IMR-90 (cell line): ENCODE results near the gene GBA3. TPM values are rescaled to one million over a fixed set of nuclear protein-coding genes. Genes with fewer than 3 reads are reported as not detected.

Experiments used
- ATAC-seq: fragments of 200-7000 bp; cut with Tn5 transposase; 2 replicates; pipeline ENCODE4 v1.9.1; 2020; ENCODE audit warnings: low read depth, mild to moderate bottlenecking, moderate library complexity
- BruUV-seq: library from RNA; stranded (reverse); fragments of 400-500 nt; replicated peaks from 2 replicates; lab custom pipeline; 2021; lab: Mats Ljungman, UMichigan
- CTCF ChIA-PET: fragments of 300-600 bp; formaldehyde crosslinking; extraction: SDS; loops from one replicate; lab custom pipeline; 2021; ENCODE audit warnings: antibody characterized with exemption; lab: Yijun Ruan, JAX
- POLR2A ChIA-PET: fragments of 300-600 bp; sonication (Branson Sonifier 250); formaldehyde crosslinking; loops from one replicate; lab custom pipeline; 2022; ENCODE audit warnings: antibody characterized with exemption; ENCODE audit not compliant: unreplicated experiment; lab: Charles Lee
- DNase-seq: peaks from one replicate; pipeline ENCODE4 v3.0.0; 2013
- H2AFZ ChIP-seq: replicated peaks from 2 replicates; pipeline ENCODE3; 2013; ENCODE audit warnings: low read length, mild to moderate bottlenecking; ENCODE audit not compliant: poor library complexity
- H2AK5ac ChIP-seq: 2 replicates; pipeline ENCODE4 v1.6.1; 2013; ENCODE audit warnings: low read depth, low read length, inconsistent platforms
- H2AK9ac ChIP-seq: replicated peaks from 2 replicates; pipeline ENCODE3; 2013; ENCODE audit warnings: mild to moderate bottlenecking, low read depth, low read length, moderate library complexity; ENCODE audit not compliant: poor library complexity
- H2BK120ac ChIP-seq: 2 replicates; pipeline ENCODE4 v1.6.1; 2013; ENCODE audit warnings: low read depth, low read length, inconsistent platforms
- H2BK15ac ChIP-seq: 3 replicates; pipeline ENCODE4 v1.6.1; 2013; ENCODE audit warnings: low read depth, low read length, inconsistent platforms
- H2BK20ac ChIP-seq: 2 replicates; pipeline ENCODE4 v1.6.1; 2013; ENCODE audit warnings: low read depth, mild to moderate bottlenecking, inconsistent platforms, low read length, moderate library complexity
- H2BK5ac ChIP-seq: 2 replicates; pipeline ENCODE4 v1.6.1; 2013; ENCODE audit warnings: mild to moderate bottlenecking, low read depth, low read length, inconsistent platforms; ENCODE audit not compliant: poor library complexity, severe bottlenecking
- H3K14ac ChIP-seq: replicated peaks from 2 replicates; pipeline ENCODE4 v1.6.1; 2013; ENCODE audit warnings: low read depth, low read length, inconsistent platforms
- H3K18ac ChIP-seq: 2 replicates; pipeline ENCODE4 v1.6.1; 2013; ENCODE audit warnings: low read depth, low read length, control low read depth
- H3K23ac ChIP-seq: 2 replicates; pipeline ENCODE4 v1.6.1; 2013; ENCODE audit warnings: low read depth, low read length, inconsistent platforms
- H3K27ac ChIP-seq: 2 replicates; pipeline ENCODE4 v1.5.1; 2013; ENCODE audit warnings: mild to moderate bottlenecking, control low read depth, low read length; ENCODE audit not compliant: insufficient read depth
- H3K27me3 ChIP-seq: 2 replicates; pipeline ENCODE4 v1.6.1; 2013; ENCODE audit warnings: low read length; ENCODE audit not compliant: control insufficient read depth, insufficient read depth
- H3K36me3 ChIP-seq: 2 replicates; pipeline ENCODE4 v1.6.1; 2013; ENCODE audit warnings: low read length, mixed read lengths; ENCODE audit not compliant: control insufficient read depth, insufficient read depth
- H3K4ac ChIP-seq: 2 replicates; pipeline ENCODE4 v1.6.1; 2013; ENCODE audit warnings: low read depth, low read length, inconsistent platforms
- H3K4me1 ChIP-seq: 2 replicates; pipeline ENCODE4 v1.6.1; 2013; ENCODE audit warnings: low read length, mixed read lengths; ENCODE audit not compliant: control insufficient read depth, insufficient read depth
- H3K4me2 ChIP-seq: 2 replicates; pipeline ENCODE4 v1.6.1; 2013; ENCODE audit warnings: low read depth, mild to moderate bottlenecking, control low read depth, low read length, moderate library complexity
- H3K4me3 ChIP-seq: 2 replicates; pipeline ENCODE4 v1.5.1; 2013; ENCODE audit warnings: low read depth, mild to moderate bottlenecking, control low read depth, low read length, moderate library complexity; ENCODE audit not compliant: insufficient read depth
- H3K56ac ChIP-seq: 2 replicates; pipeline ENCODE4 v1.6.1; 2013; ENCODE audit warnings: low read length, inconsistent platforms; ENCODE audit not compliant: insufficient read depth; ENCODE audit errors: extremely low read depth
- H3K79me1 ChIP-seq, 2 experiments: 2 replicates each; pipeline ENCODE4 v1.6.1; 2013; ENCODE audit warnings: low read length in 2 of 2, inconsistent platforms in 1 of 2, low read depth in 1 of 2
- H3K9ac ChIP-seq: 2 replicates; pipeline ENCODE4 v1.6.1; 2013; ENCODE audit warnings: low read depth, low read length, control low read depth
- H3K9me1 ChIP-seq: 2 replicates; pipeline ENCODE4 v1.6.1; 2013; ENCODE audit warnings: low read length, inconsistent platforms; ENCODE audit not compliant: insufficient read depth
- H3K9me3 ChIP-seq: 2 replicates; pipeline ENCODE4 v1.6.1; 2013; ENCODE audit warnings: low read length; ENCODE audit not compliant: control insufficient read depth, insufficient read depth
- H4K20me1 ChIP-seq: 2 replicates; pipeline ENCODE4 v1.6.1; 2013; ENCODE audit warnings: low read length, inconsistent platforms; ENCODE audit not compliant: insufficient read depth
- H4K5ac ChIP-seq: 2 replicates; pipeline ENCODE4 v1.6.1; 2013; ENCODE audit warnings: mild to moderate bottlenecking, low read depth, low read length, control low read depth
- H4K8ac ChIP-seq, 2 experiments: 2 replicates each; pipeline ENCODE4 v1.6.1; 2013; ENCODE audit warnings: low read depth in 2 of 2, low read length in 2 of 2, control low read depth in 1 of 2, inconsistent platforms in 1 of 2
- H4K91ac ChIP-seq: 2 replicates; pipeline ENCODE4 v1.6.1; 2013; ENCODE audit warnings: low read depth, low read length, inconsistent platforms; ENCODE audit not compliant: insufficient read depth
- BHLHE40 ChIP-seq: fragments of 150-350 bp; IDR thresholded peaks from 2 replicates; pipeline ENCODE4 v1.6.1; 2016; ENCODE audit warnings: mild to moderate bottlenecking, low read depth, low read length
- CEBPB ChIP-seq: IDR thresholded peaks from 2 replicates; pipeline ENCODE4 v1.6.1; 2012; ENCODE audit warnings: low read depth, low read length, improper control_type of control experiment
- ELK1 ChIP-seq: fragments of 150-350 bp; IDR thresholded peaks from 2 replicates; pipeline ENCODE4 v1.6.1; 2016; ENCODE audit warnings: low read depth, mild to moderate bottlenecking, low read length, moderate library complexity, borderline replicate concordance
- FOS ChIP-seq: fragments of 150-350 bp; IDR thresholded peaks from 2 replicates; pipeline ENCODE4 v1.6.1; 2016; ENCODE audit warnings: low read depth, low read length
- MAFK ChIP-seq: IDR thresholded peaks from 2 replicates; pipeline ENCODE4 v1.6.1; 2012; ENCODE audit warnings: low read depth, low read length, improper control_type of control experiment
- MXI1 ChIP-seq: IDR thresholded peaks from 2 replicates; pipeline ENCODE4 v1.6.1; 2012; ENCODE audit warnings: low read depth, mild to moderate bottlenecking, low read length, moderate library complexity, borderline replicate concordance
- POLR2A ChIP-seq: IDR thresholded peaks from 2 replicates; pipeline ENCODE4 v1.6.1; 2012; ENCODE audit warnings: mild to moderate bottlenecking, low read depth, low read length
- RAD21 ChIP-seq: IDR thresholded peaks from 2 replicates; pipeline ENCODE4 v1.6.1; 2012; ENCODE audit warnings: low read length, improper control_type of control experiment
- RCOR1 ChIP-seq: IDR thresholded peaks from 2 replicates; pipeline ENCODE4 v1.6.1; 2012; ENCODE audit warnings: mild to moderate bottlenecking, low read length, improper control_type of control experiment; ENCODE audit not compliant: insufficient replicate concordance
- RFX5 ChIP-seq: IDR thresholded peaks from 2 replicates; pipeline ENCODE4 v1.8.0; 2012; ENCODE audit warnings: low read depth, mild to moderate bottlenecking, low read length, moderate library complexity
- SMC3 ChIP-seq: fragments of 150-350 bp; IDR thresholded peaks from 2 replicates; pipeline ENCODE4 v1.6.1; 2016; ENCODE audit warnings: low read depth, mild to moderate bottlenecking, antibody characterized with exemption, low read length, moderate library complexity
- USF2 ChIP-seq: fragments of 150-350 bp; IDR thresholded peaks from 2 replicates; pipeline ENCODE4 v1.6.1; 2017; ENCODE audit warnings: mild to moderate bottlenecking, antibody characterized with exemption, low read length, low read depth
- WGBS, 2 experiments: methylation state at CpG; one replicate each; pipeline versions ENCODE4 v1.1.5 to v1.1.7; 2013; ENCODE audit warnings: missing lambda C conversion rate in 2 of 2; ENCODE audit not compliant: insufficient read length in 1 of 2; ENCODE audit errors: extremely low coverage in 2 of 2; 5-methylcytosine and 5-hydroxymethylcytosine counted together
- dilution Hi-C: fragments of 300-500 bp; cut with HindIII; formaldehyde crosslinking; loops from one replicate; pipeline ENCODE4 v1.14.3; 2018; ENCODE audit warnings: low sequenced_read_pairs; ENCODE audit not compliant: unreplicated experiment
- in situ Hi-C: fragments of 300-500 bp; cut with MboI; formaldehyde crosslinking; loops from 3 replicates; pipeline ENCODE4 v1.14.3; 2019; ENCODE audit warnings: low sequenced_read_pairs, inconsistent platforms, mixed read lengths
- intact Hi-C: fragments of 100-400 bp; cut with micrococcal nuclease; formaldehyde crosslinking; loops from 2 replicates; pipeline ENCODE4 v1.10.0; 2022
- polyA plus RNA-seq, 3 experiments: library from polyadenylated mRNA; depleted of rRNA; stranded (reverse); fragments of >200 nt; gene quantifications; 2 replicates each; pipeline ENCODE4 v1.2.3, GENCODE V29; 2012; ENCODE audit warnings: low replicate concordance in 1 of 3
- total RNA-seq: library from RNA; depleted of rRNA; stranded (reverse); fragments of >200 nt; gene quantifications from 2 replicates; pipeline ENCODE4 v1.2.3, GENCODE V29; 2012
- TF ChIP-seq, protein P1 (sequence below): conservative IDR thresholded peaks from 2 replicates; pipeline ENCODE4 v1.5.1; 2012; ENCODE audit warnings: mild to moderate bottlenecking, low read depth, low read length, improper control_type of control experiment

GBA3 gene
- total and polyA plus RNA-seq, 2 of the 4 experiments (the other 2 are of a cell fraction): not detected

DNA sequence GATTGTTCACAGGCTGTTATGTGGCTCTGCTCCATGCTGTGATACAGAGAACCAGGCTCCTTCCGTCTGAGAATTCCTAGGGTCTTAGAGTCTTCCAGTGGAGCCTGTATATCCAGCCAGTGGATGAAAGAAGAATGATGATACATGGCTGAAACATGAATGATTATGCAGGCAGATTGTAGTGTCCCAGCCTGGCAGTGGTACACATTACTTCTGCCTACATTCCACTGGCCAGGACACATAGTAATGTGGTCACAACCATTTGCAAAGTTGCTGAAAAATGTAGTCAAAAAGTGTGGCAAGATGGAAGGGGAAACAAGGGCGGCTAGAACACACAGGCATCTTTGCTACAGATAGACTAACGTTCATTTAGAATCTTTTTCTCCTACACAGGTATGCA, 4.5 kb upstream of the GBA3 start:
- Histone ChIP-seq H3K9me3 (no peaks in the 10 kb centered on the region), H3K9ac (no peak overlapping the region), H2BK5ac (no peak overlapping the region), H3K14ac (no peak overlapping the region), H3K18ac (no peak overlapping the region), H2AK9ac (no peak overlapping the region), H3K79me1 (no peaks in the 10 kb centered on the region), H2AFZ (no peak overlapping the region), H3K4me3 (no peak overlapping the region), H2BK120ac (no peak overlapping the region), H2AK5ac (no peak overlapping the region), H3K23ac (no peak overlapping the region), H4K5ac (no peak overlapping the region), H2BK20ac (no peak overlapping the region), H3K27ac (no peak overlapping the region), H4K91ac (no peak overlapping the region), H4K8ac (no peak overlapping the region), H3K4me2 (no peak overlapping the region), H3K4ac (no peak overlapping the region), H3K56ac (no peak overlapping the region), H3K27me3 (peaks cover 2% of the 10 kb centered on the region; the same call in 1 of the 2 replicates), H4K20me1 (no peaks in the 10 kb centered on the region), H3K9me1 (no peaks in the 10 kb centered on the region), H3K36me3 (no peaks in the 10 kb centered on the region), H3K4me1 (no peaks in the 10 kb centered on the region), H2BK15ac (no peak overlapping the region)
- ChIA-PET POLR2A (no interaction called here), CTCF (interaction anchor here (0.7 kb wide), 1 partner anchor 262 kb away, joined by 6 read pairs; no protein-coding TSS in a partner anchor)
- intact Hi-C loops (no loop called here), in situ Hi-C loops (no loop called here), dilution Hi-C loops (no loop called here)
- no CpG with 5 or more reads among the region's 3 CpGs for WGBS, 2 experiments
- BruUV-seq: no TSS peak
- ATAC-seq: no peak
- TF ChIP-seq USF2 (no peak), RFX5 (no peak), ELK1 (no peak), MXI1 (no peak), RAD21 (no peak), FOS (no peak), RCOR1 (no peak), MAFK (no peak), BHLHE40 (no peak), POLR2A (no peak), SMC3 (no peak), CEBPB (no peak)
- TF ChIP-seq, protein P1, sequence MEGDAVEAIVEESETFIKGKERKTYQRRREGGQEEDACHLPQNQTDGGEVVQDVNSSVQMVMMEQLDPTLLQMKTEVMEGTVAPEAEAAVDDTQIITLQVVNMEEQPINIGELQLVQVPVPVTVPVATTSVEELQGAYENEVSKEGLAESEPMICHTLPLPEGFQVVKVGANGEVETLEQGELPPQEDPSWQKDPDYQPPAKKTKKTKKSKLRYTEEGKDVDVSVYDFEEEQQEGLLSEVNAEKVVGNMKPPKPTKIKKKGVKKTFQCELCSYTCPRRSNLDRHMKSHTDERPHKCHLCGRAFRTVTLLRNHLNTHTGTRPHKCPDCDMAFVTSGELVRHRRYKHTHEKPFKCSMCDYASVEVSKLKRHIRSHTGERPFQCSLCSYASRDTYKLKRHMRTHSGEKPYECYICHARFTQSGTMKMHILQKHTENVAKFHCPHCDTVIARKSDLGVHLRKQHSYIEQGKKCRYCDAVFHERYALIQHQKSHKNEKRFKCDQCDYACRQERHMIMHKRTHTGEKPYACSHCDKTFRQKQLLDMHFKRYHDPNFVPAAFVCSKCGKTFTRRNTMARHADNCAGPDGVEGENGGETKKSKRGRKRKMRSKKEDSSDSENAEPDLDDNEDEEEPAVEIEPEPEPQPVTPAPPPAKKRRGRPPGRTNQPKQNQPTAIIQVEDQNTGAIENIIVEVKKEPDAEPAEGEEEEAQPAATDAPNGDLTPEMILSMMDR: no peak
- no peak for DNase-seq
